Caco-2 (cell line): Measurements from ENCODE around the gene RARRES1. TPM values are rescaled to one million over a fixed set of nuclear protein-coding genes. Genes with fewer than 3 reads are reported as not detected.

ENCODE experiments used
- BruUV-seq: library from RNA; stranded (reverse); fragments of 400-500 nt; replicated peaks from 2 replicates; lab custom pipeline; 2021; lab: Mats Ljungman, UMichigan
- CTCF ChIA-PET: fragments of 300-600 bp; sonication (Branson Sonifier 250); formaldehyde crosslinking; loops from one replicate; lab custom pipeline; 2022; ENCODE audit warnings: antibody characterized with exemption; lab: Charles Lee
- POLR2A ChIA-PET: fragments of 300-600 bp; sonication (Branson Sonifier 250); formaldehyde crosslinking; loops from one replicate; lab custom pipeline; 2022; ENCODE audit warnings: antibody characterized with exemption; lab: Charles Lee
- DNase-seq, 2 experiments: peaks; one replicate each; pipeline versions ENCODE4 v3.0.0 to v3.0.0-alpha.2; 2020 to 2022
- H3K27me3 ChIP-seq: replicated peaks from 2 replicates; pipeline ENCODE4 v1.6.0; 2011; ENCODE audit warnings: low read length; ENCODE audit not compliant: control insufficient read depth, insufficient read depth
- H3K36me3 ChIP-seq: 2 replicates; pipeline ENCODE4 v1.5.1; 2011; ENCODE audit warnings: low read length; ENCODE audit not compliant: control insufficient read depth, insufficient read depth
- H3K4me1 ChIP-seq: fragments of 250-450 bp; sonication (Bioruptor Pico); 2 replicates; pipeline ENCODE4 v1.5.1; 2020; ENCODE audit warnings: mild to moderate bottlenecking
- H3K4me3 ChIP-seq: 2 replicates; pipeline ENCODE4 v1.5.1; 2011; ENCODE audit warnings: low read depth, mild to moderate bottlenecking, control low read depth, low read length
- H3K9me3 ChIP-seq: fragments of 250-450 bp; sonication (Bioruptor Pico); 2 replicates; pipeline ENCODE4 v1.5.1; 2020; ENCODE audit warnings: mild to moderate bottlenecking, moderate library complexity
- H3K27ac Mint-ChIP-seq: one replicate; pipeline ENCODE4 v1.8.0; 2022; ENCODE audit warnings: mixed read lengths; ENCODE audit not compliant: unreplicated experiment
- H3K27me3 Mint-ChIP-seq: one replicate; pipeline ENCODE4 v1.8.0; 2022; ENCODE audit warnings: mixed read lengths; ENCODE audit not compliant: insufficient read depth, unreplicated experiment
- H3K36me3 Mint-ChIP-seq: one replicate; pipeline ENCODE4 v1.8.0; 2022; ENCODE audit warnings: mild to moderate bottlenecking, mixed read lengths; ENCODE audit not compliant: insufficient read depth, unreplicated experiment
- H3K4me1 Mint-ChIP-seq: one replicate; pipeline ENCODE4 v1.8.0; 2022; ENCODE audit warnings: low read depth, mixed read lengths; ENCODE audit not compliant: unreplicated experiment
- H3K4me3 Mint-ChIP-seq: one replicate; pipeline ENCODE4 v1.8.0; 2022; ENCODE audit warnings: mild to moderate bottlenecking, moderate library complexity, mixed read lengths; ENCODE audit not compliant: unreplicated experiment
- H3K9me3 Mint-ChIP-seq: one replicate; pipeline ENCODE4 v1.8.0; 2022; ENCODE audit warnings: mixed read lengths; ENCODE audit not compliant: unreplicated experiment
- CTCF ChIP-seq, 2 experiments: fragments of 200-600 bp in 1 of 2; IDR thresholded peaks; 1 replicate in 1 of 2; 2 replicates in 1 of 2; pipeline versions ENCODE4 v1.5.1 to v1.8.0; 2011 to 2022; ENCODE audit warnings: antibody characterized with exemption in 1 of 2, control low read depth in 1 of 2, inconsistent platforms in 1 of 2, low read depth in 1 of 2, low read length in 1 of 2, mild to moderate bottlenecking in 1 of 2, moderate library complexity in 1 of 2; ENCODE audit not compliant: insufficient read depth in 1 of 2, severe bottlenecking in 1 of 2, unreplicated experiment in 1 of 2
- intact Hi-C: fragments of 100-400 bp; cut with micrococcal nuclease; formaldehyde crosslinking; loops from one replicate; pipeline ENCODE4 v1.10.0; 2022; ENCODE audit not compliant: unreplicated experiment
- total RNA-seq: library from RNA; stranded (reverse); gene quantifications from 2 replicates; pipeline ENCODE4 v1.2.3, GENCODE V29; 2022

The RARRES1 gene
- total RNA-seq, 1 experiment from 2014 or later = 9.0 TPM

GRCh38 chr3:158737976-158738615, 5.8 kb upstream of the RARRES1 start:
- intact Hi-C loops = no loop called here
- Histone ChIP-seq H3K36me3 (no peaks in the 10 kb centered on the region; the same call in 1 of the 2 replicates), H3K4me1 (no peaks in the 10 kb centered on the region), H3K27me3 (no peaks in the 10 kb centered on the region), H3K4me3 (no peak overlapping the region), H3K9me3 (no peaks in the 10 kb centered on the region)
- no peak overlapping the region for H3K27ac Mint-ChIP-seq
- POLR2A ChIA-PET = no interaction called here
- H3K36me3 Mint-ChIP-seq = no peaks in the 10 kb centered on the region
- CTCF ChIA-PET = no interaction called here
- BruUV-seq = no TSS peak
- H3K27me3 Mint-ChIP-seq = no peaks in the 10 kb centered on the region
- no peaks in the 10 kb centered on the region for H3K9me3 Mint-ChIP-seq
- no peak for TF ChIP-seq CTCF (IDR thresholded peaks at IDR 0.05; ENCODE audit: insufficient read depth in 1 of 2, low read depth in 1 of 2, low read length in 1 of 2, severe bottlenecking in 1 of 2, unreplicated experiment in 1 of 2)
- no peak overlapping the region for H3K4me3 Mint-ChIP-seq
- DNase-seq = no peak
- H3K4me1 Mint-ChIP-seq = no peaks in the 10 kb centered on the region

DNA sequence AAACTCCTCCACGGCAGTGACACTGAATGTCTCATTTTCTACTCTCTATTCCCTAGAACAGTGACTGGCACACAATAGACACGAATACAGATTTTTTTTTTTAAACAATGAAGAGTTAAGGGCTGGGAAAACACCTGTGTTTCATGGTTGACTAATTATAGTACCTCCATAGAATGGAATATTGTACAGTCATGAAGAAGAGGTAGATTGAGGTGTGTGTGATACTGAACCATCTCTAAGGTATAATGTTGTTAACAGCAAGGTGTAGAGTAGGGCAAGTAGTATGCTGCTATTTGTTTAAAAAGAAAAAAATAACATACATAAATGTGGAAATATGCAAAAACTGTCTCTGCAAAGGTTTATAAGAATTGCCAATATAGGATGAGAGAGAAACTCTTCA, 5.2 kb upstream of the RARRES1 start:
- Histone ChIP-seq H3K27me3 (no peaks in the 10 kb centered on the region), H3K9me3 (no peaks in the 10 kb centered on the region), H3K36me3 (no peaks in the 10 kb centered on the region; the same call in 1 of the 2 replicates), H3K4me1 (no peaks in the 10 kb centered on the region; the same call in 1 of the 2 replicates), H3K4me3 (no peak overlapping the region)
- ChIA-PET POLR2A (no interaction called here), CTCF (no interaction called here)
- H3K9me3 Mint-ChIP-seq = no peaks in the 10 kb centered on the region
- H3K27ac Mint-ChIP-seq = no peak overlapping the region
- TF ChIP-seq CTCF (IDR thresholded peaks at IDR 0.05; ENCODE audit: insufficient read depth in 1 of 2, low read depth in 1 of 2, low read length in 1 of 2, severe bottlenecking in 1 of 2, unreplicated experiment in 1 of 2) = no peak
- intact Hi-C loops = no loop called here
- DNase-seq = no peak
- H3K36me3 Mint-ChIP-seq = no peaks in the 10 kb centered on the region
- no peaks in the 10 kb centered on the region for H3K27me3 Mint-ChIP-seq
- no peaks in the 10 kb centered on the region for H3K4me1 Mint-ChIP-seq
- no peak overlapping the region for H3K4me3 Mint-ChIP-seq
- BruUV-seq = no TSS peak

GRCh38 chr3:158735296-158736033, 3.2 kb upstream of the RARRES1 start:
- H3K4me3 ChIP-seq = no peak overlapping the region
- DNase-seq = no peak
- TF ChIP-seq CTCF (IDR thresholded peaks at IDR 0.05; ENCODE audit: insufficient read depth in 1 of 2, low read depth in 1 of 2, low read length in 1 of 2, severe bottlenecking in 1 of 2, unreplicated experiment in 1 of 2) = no peak
- H3K27me3 ChIP-seq = no peaks in the 10 kb centered on the region
- no peaks in the 10 kb centered on the region for H3K36me3 Mint-ChIP-seq
- intact Hi-C loops = no loop called here
- H3K9me3 ChIP-seq = no peaks in the 10 kb centered on the region
- peaks cover 3% of the 10 kb centered on the region; the same call in 1 of the 2 replicates for H3K4me1 ChIP-seq
- no peaks in the 10 kb centered on the region for H3K4me1 Mint-ChIP-seq
- POLR2A ChIA-PET = no interaction called here
- H3K27ac Mint-ChIP-seq = no peak overlapping the region
- no peaks in the 10 kb centered on the region; the same call in 1 of the 2 replicates for H3K36me3 ChIP-seq
- no peak overlapping the region for H3K4me3 Mint-ChIP-seq
- no TSS peak for BruUV-seq
- H3K9me3 Mint-ChIP-seq = no peaks in the 10 kb centered on the region
- no peaks in the 10 kb centered on the region for H3K27me3 Mint-ChIP-seq
- CTCF ChIA-PET = no interaction called here
